Retina (tissue), 1 donor: ENCODE measurements around the gene OR2AT4.
"Not testable (repeated sequence)": the region's sequence is repeated elsewhere in the genome, so short reads cannot be mapped to it uniquely, and the experiment has no call there.

Experiments
- DNase-seq: peaks from one replicate; pipeline ENCODE4 v3.0.0-alpha.2; 2016

Gene OR2AT4

GRCh38 chr11:75063741-75064314, 32.8 kb downstream of the OR2AT4 start:
- DNase-seq, result peak; percentile 27

GRCh38 chr11:75059299-75059698, 37.4 kb downstream of the OR2AT4 start:
- no peak for DNase-seq

GRCh38 chr11:75056814-75057213, 39.9 kb downstream of the OR2AT4 start:
- no peak for DNase-seq

- DNase-seq, result no peak
These were observed 41.2 kb downstream of the OR2AT4 start for GRCh38 chr11:75055511-75055910.

GRCh38 chr11:75052457-75052856, 44.2 kb downstream of the OR2AT4 start:
- no peak for DNase-seq

- no peak for DNase-seq
These were observed 45.6 kb downstream of the OR2AT4 start for GRCh38 chr11:75051043-75051442.

GRCh38 chr11:75050516-75050915, 46.2 kb downstream of the OR2AT4 start:
- no peak for DNase-seq

GRCh38 chr11:75049501-75050266, 47.0 kb downstream of the OR2AT4 start:
- DNase-seq, result not testable (repeated sequence)

GRCh38 chr11:75047191-75047590, 49.5 kb downstream of the OR2AT4 start:
- DNase-seq, result no peak

- not testable (repeated sequence) for DNase-seq
These were observed 50.0 kb downstream of the OR2AT4 start for GRCh38 chr11:75046668-75047067.

GRCh38 chr11:75044381-75045170, 52.1 kb downstream of the OR2AT4 start:
- DNase-seq, result not testable (repeated sequence)

GRCh38 chr11:75041821-75042220, 54.9 kb downstream of the OR2AT4 start:
- not testable (repeated sequence) for DNase-seq

GRCh38 chr11:75041263-75041662, 55.4 kb downstream of the OR2AT4 start:
- no peak for DNase-seq

- DNase-seq, result no peak
These were observed 56.4 kb downstream of the OR2AT4 start for GRCh38 chr11:75040167-75040770.

- peak; percentile 7 for DNase-seq
These were observed 60.6 kb downstream of the OR2AT4 start for GRCh38 chr11:75035911-75036565.

GRCh38 chr11:75035256-75035655, 61.4 kb downstream of the OR2AT4 start:
- DNase-seq, result no peak

- no peak for DNase-seq
These were observed 62.8 kb downstream of the OR2AT4 start for GRCh38 chr11:75033916-75034315.

- DNase-seq, result no peak
These were observed 64.1 kb downstream of the OR2AT4 start for GRCh38 chr11:75032550-75032935.

- peak; percentile 32 for DNase-seq
These were observed 64.7 kb downstream of the OR2AT4 start for GRCh38 chr11:75031771-75032549.
